ENCODE data around the gene DOCK3.

DNA sequence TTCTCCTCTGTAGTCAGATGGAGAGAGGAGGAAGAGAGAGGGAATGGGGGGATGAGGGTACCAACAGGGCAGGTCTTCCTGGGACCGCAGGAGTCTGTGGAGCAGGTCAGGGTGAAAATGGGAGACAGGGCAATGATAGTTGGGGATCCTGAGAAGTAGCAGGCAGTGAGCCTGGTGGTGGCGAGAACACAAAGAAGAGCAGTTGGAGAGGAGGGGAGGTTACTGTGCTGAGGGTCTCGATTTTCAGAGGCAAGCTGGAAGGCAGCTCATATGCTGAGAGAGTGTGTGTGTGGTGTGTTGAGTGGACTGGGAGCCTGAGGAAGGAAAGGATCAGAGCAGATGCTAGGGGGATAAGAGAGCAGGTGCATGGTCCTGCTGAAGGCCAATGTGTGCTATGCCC is 2.1 kb upstream of the DOCK3 start:
- TF ChIP-seq, protein P1, sequence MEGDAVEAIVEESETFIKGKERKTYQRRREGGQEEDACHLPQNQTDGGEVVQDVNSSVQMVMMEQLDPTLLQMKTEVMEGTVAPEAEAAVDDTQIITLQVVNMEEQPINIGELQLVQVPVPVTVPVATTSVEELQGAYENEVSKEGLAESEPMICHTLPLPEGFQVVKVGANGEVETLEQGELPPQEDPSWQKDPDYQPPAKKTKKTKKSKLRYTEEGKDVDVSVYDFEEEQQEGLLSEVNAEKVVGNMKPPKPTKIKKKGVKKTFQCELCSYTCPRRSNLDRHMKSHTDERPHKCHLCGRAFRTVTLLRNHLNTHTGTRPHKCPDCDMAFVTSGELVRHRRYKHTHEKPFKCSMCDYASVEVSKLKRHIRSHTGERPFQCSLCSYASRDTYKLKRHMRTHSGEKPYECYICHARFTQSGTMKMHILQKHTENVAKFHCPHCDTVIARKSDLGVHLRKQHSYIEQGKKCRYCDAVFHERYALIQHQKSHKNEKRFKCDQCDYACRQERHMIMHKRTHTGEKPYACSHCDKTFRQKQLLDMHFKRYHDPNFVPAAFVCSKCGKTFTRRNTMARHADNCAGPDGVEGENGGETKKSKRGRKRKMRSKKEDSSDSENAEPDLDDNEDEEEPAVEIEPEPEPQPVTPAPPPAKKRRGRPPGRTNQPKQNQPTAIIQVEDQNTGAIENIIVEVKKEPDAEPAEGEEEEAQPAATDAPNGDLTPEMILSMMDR (IDR thresholded peaks at IDR 0.05), result no peak
- no peak for TF ChIP-seq POLR2AphosphoS5 (IDR thresholded peaks at IDR 0.05)

All from gastroesophageal sphincter (tissue), 3 donors.